HG03571 (cell line): ENCODE results near the gene KRT73.

Experiments
- ATAC-seq: cut with Tn5 transposase; IDR thresholded peaks from one replicate; pipeline ENCODE4 v1.9.1; 2021; ENCODE audit not compliant: unreplicated experiment

Gene KRT73

DNA sequence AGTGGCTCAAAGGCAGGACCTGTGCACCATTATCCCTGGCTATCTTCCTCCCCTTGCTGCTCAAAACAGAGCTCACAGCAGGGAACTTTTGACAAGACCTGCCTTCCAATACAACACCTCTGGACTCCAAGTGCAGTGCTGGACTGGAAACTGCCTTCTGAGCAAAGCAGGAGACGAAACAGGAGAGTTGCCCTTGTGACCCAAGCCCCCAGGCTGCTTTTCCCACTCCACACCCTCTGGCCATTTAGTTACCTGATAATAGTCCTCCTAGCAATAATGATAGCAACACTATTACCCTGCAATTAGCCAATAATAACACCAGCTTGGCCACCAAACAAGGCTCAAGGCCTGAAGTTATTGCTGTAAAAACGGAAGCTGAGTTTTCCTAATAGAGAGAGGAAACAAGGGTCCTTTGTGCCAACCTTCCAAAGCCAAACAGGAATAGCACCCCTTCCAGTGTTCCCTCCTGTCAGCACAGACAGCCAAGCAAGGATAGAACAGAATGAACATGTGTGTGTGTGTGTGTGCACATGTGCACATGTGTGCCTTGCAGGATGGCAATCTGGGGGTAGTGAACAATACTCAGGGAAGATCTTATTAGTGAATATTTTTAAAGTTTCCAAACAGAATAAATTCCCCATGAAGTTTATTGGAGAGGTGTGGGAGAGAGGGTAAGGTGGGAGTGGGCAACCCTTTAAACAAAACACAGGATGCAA is 9.2 kb upstream of the KRT73 start:
- ATAC-seq, result no peak

DNA sequence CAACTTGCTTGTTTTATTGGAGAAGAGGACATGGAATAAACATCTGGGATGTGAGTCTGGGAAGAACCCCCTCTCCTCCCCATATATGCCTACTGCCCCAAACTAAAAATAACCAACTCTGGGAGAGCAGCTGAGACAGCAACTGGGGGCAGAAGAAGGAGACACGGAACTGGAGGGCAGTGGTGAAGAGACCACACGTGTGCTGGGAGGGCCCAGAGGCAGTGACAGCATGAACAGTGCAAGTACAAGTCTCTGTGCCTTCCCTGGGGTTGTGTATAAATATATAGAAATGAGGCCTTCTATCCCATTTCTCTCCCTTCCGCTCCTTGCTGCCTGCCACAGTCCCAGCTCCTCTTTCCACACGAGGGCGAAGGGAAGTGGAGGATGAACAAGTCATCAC is 4.0 kb upstream of the KRT73 start:
- ATAC-seq, result no peak

DNA sequence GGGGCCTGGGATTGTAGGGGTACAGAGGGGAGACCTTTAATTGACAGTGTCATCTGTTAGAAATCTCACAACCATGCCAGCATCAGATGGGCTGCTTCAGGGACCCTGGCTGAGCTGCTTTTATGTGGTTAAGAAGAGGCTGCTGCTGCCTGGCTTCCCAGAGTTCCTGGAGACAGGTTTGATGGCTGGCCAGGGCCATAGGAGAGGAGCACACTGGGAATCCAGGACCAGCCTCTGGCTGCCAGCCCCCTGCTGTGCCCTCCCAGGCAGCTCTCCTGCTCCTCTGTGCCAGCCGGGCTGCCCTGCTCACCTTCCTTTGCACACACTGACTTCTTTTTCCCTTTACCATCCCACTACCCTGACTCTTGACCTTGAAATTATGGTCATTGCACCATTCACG is 507 bp upstream of the KRT73 start:
- no peak for ATAC-seq

DNA sequence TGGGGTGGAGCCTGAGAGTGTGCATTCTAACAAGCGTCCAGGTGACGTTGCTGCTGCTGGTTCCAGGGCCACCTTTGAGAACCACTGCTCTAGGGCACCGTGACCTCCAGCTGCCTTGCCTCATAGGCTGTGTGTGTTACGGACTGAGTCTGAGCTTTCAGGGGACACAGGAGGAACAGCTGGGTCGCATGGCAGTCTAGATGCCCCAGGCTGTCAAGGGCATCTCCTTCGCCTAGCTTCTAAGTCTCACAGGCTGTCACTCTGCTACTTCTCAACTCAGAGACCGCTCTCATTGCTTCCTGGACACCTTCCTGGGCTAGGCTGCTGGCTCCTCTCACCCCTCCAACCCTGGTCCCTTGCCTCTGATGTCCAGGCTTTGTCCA is 965 bp downstream of the KRT73 start:
- ATAC-seq, result no peak

DNA sequence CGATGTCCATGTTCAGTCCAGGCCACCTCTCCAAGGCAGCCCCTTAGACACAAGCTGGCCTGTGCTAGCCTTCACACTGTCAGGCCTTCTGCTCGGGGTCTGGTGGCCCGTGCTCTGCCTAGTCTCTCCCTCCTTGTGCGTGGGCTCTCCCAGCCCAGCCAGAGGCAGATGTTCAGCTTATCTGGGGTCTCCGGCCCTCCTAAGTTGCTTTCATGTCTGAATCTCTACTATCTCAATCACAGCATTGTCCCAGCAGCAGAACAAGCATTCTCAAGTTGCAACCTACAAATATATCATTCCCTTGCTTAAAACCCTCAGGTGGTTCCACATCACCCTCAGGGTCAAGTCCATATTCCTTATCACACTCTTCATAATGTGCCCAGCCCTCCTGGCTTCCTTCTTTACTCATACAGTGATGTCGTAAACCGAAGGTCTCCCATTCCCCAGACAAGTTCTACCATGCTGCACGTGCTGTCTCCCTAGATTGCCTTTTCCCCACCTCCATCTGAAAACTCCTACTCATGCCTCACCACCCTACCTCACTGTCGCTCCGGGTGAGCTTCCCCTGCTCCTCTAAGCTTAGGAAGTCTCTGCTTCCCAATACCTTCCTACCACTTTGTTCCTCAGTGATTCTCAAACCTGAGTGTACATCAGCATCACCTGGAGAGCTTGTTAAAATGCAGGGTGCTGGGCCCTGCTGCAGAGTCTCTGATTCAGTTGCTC is 1.5 kb downstream of the KRT73 start:
- ATAC-seq, result no peak

DNA sequence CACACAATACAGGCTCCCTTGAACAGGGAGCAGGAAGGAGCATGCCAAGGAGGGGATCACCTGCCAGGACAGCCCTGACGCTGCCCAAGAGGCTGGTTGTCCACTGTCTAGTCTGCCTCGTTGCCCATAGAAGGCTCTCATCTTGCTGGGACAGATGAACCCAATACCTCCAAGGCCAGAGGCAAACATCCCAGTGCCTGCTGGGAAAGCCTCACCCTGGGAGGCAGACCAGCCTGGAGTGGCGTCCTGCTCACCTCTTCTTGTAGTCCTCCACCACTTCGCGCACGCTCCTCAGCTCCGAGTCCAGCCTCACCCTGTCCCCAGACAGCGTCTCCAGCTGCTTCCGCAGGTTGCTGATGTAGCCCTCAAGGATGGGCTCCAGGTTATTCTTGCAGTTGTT is 2.4 kb downstream of the KRT73 start:
- no peak for ATAC-seq

DNA sequence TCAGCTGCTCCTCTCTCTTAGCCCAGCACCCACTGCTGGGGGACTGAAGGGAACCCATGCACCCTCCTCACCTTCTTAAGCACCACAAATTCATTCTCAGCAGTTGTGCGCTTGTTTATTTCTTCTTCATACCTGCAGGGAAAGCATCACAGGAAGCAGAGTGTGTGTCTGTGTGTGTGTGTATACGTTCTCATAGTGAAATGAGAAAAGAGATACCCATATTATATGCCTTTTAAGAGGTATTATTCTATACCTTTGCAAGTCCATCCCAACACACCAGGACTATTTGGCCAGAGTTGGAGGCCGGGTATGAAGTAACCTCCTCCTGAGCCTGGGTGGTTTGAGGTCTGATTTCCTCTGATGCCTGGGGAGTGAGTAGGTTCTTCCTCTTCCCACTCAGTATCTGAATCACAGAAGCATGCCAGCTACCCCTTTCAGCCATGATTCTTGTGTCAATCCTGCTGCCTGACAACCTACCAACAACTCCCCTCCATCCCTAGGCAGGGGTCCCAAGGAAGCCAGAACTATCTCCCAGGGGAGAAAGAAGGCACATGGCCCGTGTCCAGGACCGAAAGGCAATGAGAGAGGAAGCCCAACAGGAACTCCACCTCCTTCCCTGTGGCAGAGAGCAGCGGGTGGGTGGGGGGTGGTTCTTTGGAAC is 3.0 kb downstream of the KRT73 start:
- no peak for ATAC-seq

DNA sequence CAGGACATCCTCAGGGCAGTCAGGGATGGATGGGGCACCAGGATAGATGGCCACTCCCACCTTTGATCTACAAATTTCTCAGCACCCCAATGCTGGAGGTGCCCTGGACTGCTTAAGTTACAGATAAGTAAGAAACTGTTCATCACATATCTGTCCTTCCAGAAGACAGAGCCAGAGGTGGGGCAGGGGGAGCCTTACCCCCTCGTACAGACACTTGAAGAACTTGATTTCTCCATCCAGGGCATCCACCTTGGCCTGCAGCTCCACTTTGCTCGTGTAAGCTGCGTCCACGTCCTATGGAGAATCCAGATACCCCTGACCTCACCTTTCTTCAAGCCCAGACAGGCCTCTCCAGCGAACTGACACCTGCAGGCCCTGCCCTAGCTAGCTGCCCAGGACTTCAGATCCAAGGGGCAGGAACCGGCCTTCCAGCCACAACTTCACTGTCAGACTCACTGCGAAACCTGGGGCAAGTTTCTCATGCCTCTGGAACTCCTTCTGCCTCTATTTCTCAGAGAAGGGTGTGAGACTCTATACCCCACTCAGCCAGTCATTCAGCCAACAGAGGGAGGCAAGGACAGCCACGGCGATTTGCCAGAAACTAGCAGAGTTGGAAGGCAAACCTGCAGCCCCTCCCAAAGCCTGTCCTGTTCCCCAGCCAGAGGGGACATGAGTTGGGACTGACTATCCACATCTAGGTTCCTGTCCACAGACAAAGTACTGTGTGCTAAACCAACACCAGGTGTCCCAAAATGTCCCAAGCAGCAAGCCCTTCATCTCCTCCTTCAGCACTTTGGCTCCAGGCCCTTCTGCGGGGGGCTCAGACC is 3.8 kb downstream of the KRT73 start:
- no peak for ATAC-seq

DNA sequence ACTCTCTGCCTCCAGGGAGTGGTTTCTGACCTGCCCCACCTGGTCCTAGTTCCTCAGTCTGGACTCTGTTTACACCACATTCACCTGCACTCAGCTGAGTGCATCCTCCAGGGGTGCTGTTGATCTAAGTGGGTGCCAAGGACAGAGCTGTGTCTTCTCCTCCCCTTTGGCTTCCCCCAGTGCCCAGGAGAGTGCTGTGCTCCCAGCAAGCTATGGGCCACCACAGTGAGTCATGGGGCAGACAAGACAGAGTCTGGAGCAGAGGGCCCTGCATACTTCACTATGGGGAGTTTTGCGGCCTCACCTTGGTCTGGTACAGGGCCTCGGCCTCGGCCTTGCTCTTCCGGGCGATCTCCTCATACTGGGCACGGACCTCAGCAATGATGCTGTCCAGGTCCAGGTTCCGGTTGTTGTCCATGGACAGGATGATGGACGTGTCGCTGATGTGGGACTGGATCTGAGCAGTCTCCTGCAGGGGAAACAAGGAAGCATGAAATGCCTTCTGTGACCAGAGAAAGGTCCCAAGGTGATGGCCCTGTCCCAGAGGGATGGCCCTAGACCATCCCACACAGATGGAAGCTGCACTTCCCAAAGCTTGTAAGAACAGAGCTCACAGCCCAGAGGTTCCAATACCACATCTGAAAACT is 4.9 kb downstream of the KRT73 start:
- ATAC-seq, result no peak

DNA sequence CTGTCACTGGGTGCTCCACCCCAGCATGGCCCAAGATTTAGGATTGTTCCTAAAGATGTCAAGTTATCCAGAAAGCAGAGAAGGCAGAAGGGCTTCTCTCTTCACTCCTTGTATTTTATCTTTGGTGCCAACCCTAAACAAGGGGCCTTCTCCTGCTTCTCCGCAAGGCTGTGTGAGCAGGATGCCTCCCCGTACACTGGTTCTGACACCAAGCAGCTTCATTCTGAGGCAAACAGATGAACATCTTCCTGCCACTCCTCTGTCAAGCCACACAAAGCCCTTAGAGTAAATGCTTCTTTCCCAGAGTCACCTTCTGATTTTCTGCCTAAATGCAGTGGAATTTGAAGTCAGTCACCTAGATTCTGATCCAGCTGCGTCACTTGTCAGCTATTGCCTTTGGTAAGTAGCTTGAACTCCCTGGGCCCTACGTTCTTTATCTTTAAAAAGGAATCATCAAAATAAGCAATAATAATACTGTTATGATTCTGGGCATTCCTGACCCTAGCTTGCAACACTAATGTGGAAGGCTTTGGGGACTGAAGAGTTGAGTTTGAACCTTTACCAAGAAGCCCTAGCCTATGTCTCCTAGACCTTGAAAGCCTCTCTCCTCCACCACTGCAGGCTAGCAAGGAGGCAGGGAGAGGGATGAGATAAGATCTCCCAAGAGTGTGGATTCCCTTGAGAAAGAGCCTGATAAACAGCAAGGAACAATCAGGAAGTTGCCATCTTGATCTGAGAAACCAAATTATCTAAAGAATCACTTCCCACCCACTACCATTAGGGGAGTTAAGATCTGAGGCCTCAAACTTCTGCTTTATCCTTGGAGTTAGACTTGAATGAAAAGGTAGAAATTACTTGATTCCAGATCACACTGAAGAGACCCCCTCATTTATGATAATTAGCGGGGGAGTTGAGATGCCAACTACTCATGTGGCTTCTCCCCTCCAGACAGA is 5.7 kb downstream of the KRT73 start:
- ATAC-seq, result no peak

DNA sequence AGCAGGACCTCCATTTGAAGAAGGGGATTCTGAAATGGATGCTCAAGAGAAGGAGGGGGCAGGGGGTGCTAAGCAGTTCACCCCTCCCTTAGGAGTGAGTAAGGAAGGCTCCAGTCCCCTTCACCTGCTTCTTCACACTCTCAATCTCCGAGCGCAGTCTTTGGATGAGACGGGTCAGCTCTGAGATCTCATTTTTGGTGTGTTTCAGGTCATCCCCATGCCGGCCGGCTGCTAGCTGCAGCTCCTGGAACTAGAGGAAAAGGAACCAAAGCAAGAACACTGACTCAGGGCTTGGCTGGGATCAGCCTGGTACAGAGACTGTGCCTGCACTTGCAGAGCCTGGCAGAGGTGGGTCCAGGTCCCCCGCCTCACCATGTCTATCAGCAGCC is 7.3 kb downstream of the KRT73 start:
- ATAC-seq, result no peak

DNA sequence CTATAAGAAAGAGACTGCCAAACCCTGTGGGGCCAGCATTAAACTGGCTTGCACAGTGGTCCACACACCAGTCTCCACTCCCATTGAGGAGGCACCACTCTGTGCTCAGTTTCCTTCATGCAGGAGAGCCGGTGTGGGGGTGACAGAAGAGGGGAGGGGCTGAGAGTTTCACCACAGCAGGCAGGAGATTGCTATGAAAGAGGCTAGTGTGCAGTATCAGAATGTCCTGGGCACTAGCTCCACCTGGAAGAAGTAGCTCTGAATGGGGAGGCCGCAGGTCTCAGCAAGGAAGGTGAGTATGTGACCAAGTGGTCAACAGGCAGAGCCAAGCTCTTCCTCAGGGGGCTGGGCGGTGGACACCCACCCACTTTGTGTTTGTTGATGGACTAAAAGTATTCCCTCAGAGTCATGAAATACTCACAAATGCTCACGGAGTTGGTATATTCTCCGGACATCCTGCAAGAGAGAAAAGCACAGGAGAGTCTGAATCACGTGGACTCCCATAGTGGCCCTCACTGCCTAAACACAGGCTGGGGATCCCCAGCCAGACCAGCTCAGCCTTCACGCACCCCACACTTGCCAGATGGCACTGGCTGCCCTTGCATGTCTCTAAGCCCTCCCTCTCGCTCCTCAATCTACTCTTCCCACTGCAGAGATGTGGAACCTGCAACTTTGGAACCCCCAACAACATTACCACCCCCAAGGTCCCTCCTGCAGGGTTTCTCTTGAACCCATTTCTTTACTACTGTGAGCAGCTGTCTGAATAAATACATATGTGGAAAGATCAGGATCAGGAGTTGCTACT is 9.3 kb downstream of the KRT73 start:
- no peak for ATAC-seq

DNA sequence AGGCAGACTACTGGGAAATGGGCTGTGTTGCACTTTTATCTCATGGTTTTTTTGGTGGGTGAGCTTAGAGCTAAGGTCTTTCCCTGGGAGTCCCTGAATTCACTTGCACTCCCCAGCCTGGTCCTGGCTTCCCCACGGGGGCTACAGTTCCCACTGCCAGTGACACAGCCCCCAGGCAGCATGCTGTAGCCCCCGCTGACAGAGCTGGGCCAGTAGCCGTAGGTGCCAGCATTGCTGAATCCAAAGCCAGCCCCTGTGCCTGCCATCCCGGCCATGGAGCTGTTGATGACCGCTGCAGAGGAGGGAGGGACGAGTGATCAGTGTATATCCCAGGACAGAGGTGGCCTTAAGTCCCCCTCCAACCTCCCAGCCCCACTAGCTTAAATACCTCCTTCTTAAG is 10.2 kb downstream of the KRT73 start:
- ATAC-seq, result no peak

DNA sequence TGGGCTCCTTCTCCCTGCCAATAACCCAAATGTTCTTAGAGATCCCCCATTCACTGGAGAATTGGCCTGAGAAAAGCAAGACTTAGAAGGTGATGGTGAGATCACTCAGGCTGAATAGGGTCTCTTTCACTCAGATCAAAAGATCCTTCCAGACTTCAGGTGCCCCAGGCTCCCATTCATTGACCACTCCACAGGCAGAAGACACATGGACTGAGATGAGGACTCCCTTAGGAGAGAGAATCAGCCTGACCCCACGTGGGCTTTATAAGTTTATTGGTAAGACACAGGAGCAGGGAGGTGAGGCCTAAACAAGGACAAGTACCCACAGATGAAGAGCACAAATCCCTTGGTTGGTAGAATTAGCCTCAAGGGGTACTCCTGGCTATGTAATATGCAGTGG is 11.0 kb downstream of the KRT73 start:
- ATAC-seq, result no peak

DNA sequence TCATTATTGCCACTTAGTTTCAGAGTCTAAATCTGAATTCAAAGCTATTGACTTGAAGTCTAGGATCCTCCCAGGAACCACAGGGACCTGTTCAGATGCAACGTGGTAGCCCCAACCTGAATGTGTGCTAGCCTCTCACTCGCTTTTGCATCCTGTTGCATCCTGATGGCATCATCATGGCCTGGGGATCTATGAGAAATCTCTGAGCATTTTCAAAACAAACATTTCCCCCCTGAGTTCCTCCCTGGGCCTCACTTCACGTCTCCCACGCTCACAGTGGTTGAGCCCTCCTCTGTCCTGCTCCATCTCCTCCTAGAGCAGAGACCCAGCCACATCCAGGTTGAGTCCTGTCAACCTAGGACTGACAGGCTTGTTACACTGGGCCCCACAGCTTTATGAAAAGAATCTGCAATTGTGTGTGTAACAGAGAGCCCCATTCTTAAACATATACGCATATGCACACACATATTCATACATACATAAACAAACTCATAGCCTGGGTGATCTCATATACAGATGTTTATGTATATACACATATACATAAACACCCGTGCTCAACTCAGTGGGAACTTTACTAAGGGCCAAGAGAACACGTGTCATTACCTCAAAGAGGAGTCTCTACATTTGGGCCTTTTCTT is 11.7 kb downstream of the KRT73 start:
- no peak for ATAC-seq

DNA sequence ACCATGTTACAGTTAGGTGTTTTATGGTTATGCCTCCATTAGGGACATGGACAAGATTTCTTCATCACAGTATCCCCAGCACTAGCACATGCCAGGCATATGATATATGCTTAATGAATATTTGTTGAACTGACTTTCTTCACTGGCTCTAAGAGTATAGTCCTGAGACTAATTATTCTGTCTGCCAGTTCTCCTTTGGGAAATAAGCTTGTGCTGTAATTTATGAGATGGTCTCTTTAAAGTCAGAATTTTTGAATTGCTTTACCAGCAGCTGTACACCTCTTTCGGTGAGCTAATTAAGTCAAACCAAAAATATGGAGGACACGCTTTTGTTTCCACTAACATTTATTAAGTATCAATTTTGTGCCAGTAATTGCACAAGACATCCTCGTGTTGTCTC is 12.3 kb downstream of the KRT73 start:
- ATAC-seq, result no peak

DNA sequence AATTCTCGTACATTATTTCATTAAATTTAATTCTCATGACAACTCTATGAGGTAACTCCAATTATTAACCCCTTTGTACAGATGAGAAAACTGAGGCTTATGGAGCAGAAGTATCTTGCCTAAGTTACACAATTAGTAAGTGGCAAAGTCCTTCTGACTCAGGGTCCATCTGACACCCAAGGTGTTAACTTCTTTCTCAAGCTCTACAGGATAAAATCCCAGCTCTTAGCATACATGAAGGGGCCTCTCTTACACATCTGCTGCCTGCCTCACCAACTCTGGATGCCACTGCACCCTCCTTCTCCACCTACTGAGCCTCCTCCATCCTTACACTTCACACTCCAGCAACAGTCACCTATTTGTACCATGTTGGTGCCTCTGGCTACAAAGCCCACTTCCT is 12.8 kb downstream of the KRT73 start:
- ATAC-seq, result no peak

DNA sequence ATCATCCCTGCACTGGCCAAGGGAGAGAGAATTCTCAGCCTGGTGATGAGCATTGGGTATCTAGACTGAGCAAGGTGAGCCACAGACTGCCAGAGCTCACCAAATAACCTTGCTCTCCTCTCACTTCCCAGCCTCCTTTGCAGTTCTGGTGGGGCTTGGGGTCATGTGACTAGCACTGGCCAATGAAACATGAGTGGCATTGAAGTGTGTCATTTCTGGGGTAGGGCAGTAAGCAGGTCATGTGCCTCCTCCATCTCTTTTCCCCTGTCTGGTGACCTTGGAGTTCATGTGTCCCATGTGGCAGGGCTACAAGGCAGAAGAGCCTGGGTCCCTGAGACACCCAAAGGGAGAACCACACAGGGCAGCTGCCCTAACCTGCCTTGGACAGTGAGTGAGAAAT is 13.5 kb downstream of the KRT73 start:
- no peak for ATAC-seq

DNA sequence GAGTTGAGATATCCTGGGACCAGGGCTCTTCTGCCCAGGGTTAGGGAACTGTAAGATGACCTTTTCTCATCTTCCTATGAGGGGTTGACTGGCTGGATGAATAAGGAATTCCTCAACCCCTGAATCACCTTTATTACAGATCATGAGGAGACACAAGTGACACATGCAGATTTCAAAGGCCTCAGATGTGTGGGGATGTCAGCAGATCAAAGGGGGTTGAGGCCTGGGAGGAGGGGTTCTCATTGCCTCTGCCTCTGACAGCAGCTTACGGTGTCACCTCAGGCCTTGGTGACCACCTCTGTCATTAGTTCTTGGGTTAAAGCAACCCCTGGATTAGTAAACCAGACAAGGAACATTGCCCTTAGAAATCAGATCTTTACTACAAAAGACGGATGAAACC is 15.0 kb downstream of the KRT73 start:
- ATAC-seq, result no peak
